HG03025 (cell line): ENCODE data around the gene PLAAT4.
"Not testable (repeated sequence)": the region's sequence is repeated elsewhere in the genome, so short reads cannot be mapped to it uniquely, and the experiment has no call there.

Experiments used
- ATAC-seq: cut with Tn5 transposase; IDR thresholded peaks from one replicate; pipeline ENCODE4 v1.9.1; 2021; ENCODE audit warnings: mild to moderate bottlenecking, moderate library complexity; ENCODE audit not compliant: unreplicated experiment, low FRiP score

Gene PLAAT4

GRCh38 chr11:63564784-63565350 is 28.3 kb downstream of the PLAAT4 start:
- no peak for ATAC-seq

- ATAC-seq = peak; percentile 51
These were observed 30.6 kb downstream of the PLAAT4 start for GRCh38 chr11:63567044-63567840.

- ATAC-seq = no peak
These were observed 33.0 kb downstream of the PLAAT4 start for GRCh38 chr11:63569570-63569969.

GRCh38 chr11:63572026-63572688 is 35.5 kb downstream of the PLAAT4 start:
- no peak for ATAC-seq

- ATAC-seq = no peak
These were observed 37.6 kb downstream of the PLAAT4 start for GRCh38 chr11:63573881-63574855.

- no peak for ATAC-seq
These were observed 38.4 kb downstream of the PLAAT4 start for GRCh38 chr11:63574856-63575602.

- not testable (repeated sequence) for ATAC-seq
These were observed 42.3 kb downstream of the PLAAT4 start for GRCh38 chr11:63578882-63579281.

GRCh38 chr11:63581224-63581623 is 44.6 kb downstream of the PLAAT4 start:
- not testable (repeated sequence) for ATAC-seq

GRCh38 chr11:63583357-63583677 is 46.7 kb downstream of the PLAAT4 start:
- ATAC-seq = no peak

- ATAC-seq = no peak
These were observed 50.0 kb downstream of the PLAAT4 start for GRCh38 chr11:63586451-63587166.

GRCh38 chr11:63589000-63589399 is 52.4 kb downstream of the PLAAT4 start:
- no peak for ATAC-seq

GRCh38 chr11:63590024-63590788 is 53.6 kb downstream of the PLAAT4 start:
- ATAC-seq = no peak

GRCh38 chr11:63592975-63593395 is 56.4 kb downstream of the PLAAT4 start:
- no peak for ATAC-seq

- no peak for ATAC-seq
These were observed 58.7 kb downstream of the PLAAT4 start for GRCh38 chr11:63595296-63595695.
